GM12878 (cell line): Measurements from ENCODE around the gene ATP2A3. TPM values are rescaled to one million over a fixed set of nuclear protein-coding genes. Genes with fewer than 3 reads are reported as not detected.

Experiments used
- BMI1 ChIP-seq: fragments of 450-650 bp; IDR thresholded peaks from 2 replicates; pipeline ENCODE4 v1.6.1; 2016; ENCODE audit warnings: mild to moderate bottlenecking, moderate library complexity, borderline replicate concordance
- GATAD2B ChIP-seq: fragments of 450-650 bp; conservative IDR thresholded peaks from 2 replicates; pipeline ENCODE4 v1.6.1; 2017; ENCODE audit warnings: low read depth, mild to moderate bottlenecking, moderate library complexity
- MLLT1 ChIP-seq: fragments of 450-650 bp; IDR thresholded peaks from 2 replicates; pipeline ENCODE4 v1.6.1; 2016; ENCODE audit warnings: mild to moderate bottlenecking
- MTA3 ChIP-seq: IDR thresholded peaks from 2 replicates; pipeline ENCODE4 v1.6.1; 2012; ENCODE audit warnings: low read length, inconsistent platforms, borderline replicate concordance
- NR2F1 ChIP-seq: fragments of 450-650 bp; conservative IDR thresholded peaks from 2 replicates; pipeline ENCODE4 v1.6.1; 2017; ENCODE audit warnings: mild to moderate bottlenecking
- PBX3 ChIP-seq: IDR thresholded peaks from 2 replicates; pipeline ENCODE4 v1.6.1; 2011; ENCODE audit warnings: mild to moderate bottlenecking, low read depth, low read length, moderate library complexity; ENCODE audit not compliant: insufficient replicate concordance
- PRDM15 ChIP-seq: fragments of 450-650 bp; formaldehyde crosslinking; IDR thresholded peaks from 2 replicates; pipeline ENCODE4 v1.4.0; 2020; ENCODE audit warnings: mild to moderate bottlenecking, moderate library complexity
- SIN3A ChIP-seq: IDR thresholded peaks from 2 replicates; pipeline ENCODE4 v1.6.1; 2012; ENCODE audit warnings: low read depth, low read length, improper control_type of control experiment
- SMAD5 ChIP-seq: IDR thresholded peaks from 2 replicates; pipeline ENCODE4 v1.6.1; 2016; ENCODE audit warnings: antibody characterized with exemption, low read depth
- SMARCA5 ChIP-seq: fragments of 450-650 bp; IDR thresholded peaks from 2 replicates; pipeline ENCODE4 v1.6.1; 2017; ENCODE audit warnings: mild to moderate bottlenecking
- TCF7 ChIP-seq: IDR thresholded peaks from 2 replicates; pipeline ENCODE4 v1.6.1; 2014; ENCODE audit warnings: antibody characterized with exemption, borderline replicate concordance
- USF1 ChIP-seq: IDR thresholded peaks from 2 replicates; pipeline ENCODE4 v1.6.1; 2011; ENCODE audit warnings: borderline replicate concordance, low read depth, mild to moderate bottlenecking, moderate library complexity, mixed read lengths, low read length; ENCODE audit not compliant: insufficient read depth; ENCODE audit errors: extremely low read length
- ZNF217 ChIP-seq: fragments of 450-650 bp; IDR thresholded peaks from 2 replicates; pipeline ENCODE4 v1.6.1; 2017; ENCODE audit warnings: antibody characterized with exemption, mild to moderate bottlenecking
- ZNF687 ChIP-seq: fragments of 450-650 bp; IDR thresholded peaks from 2 replicates; pipeline ENCODE4 v1.6.1; 2017; ENCODE audit warnings: mild to moderate bottlenecking, moderate library complexity
- polyA plus RNA-seq, 11 experiments: library from polyadenylated mRNA; depleted of rRNA in 4 of 11; unstranded in 6 of 11; stranded (reverse) in 5 of 11; fragments of >200 nt; fragmentation: Nextera tagmentation in 4 of 11; fragmentation: Illumina TruSeq in 1 of 11; extraction: Ambion mirVana in 4 of 11; extraction: Trizol in 1 of 11; gene quantifications; 1 replicate in 1 of 11; 2 replicates in 10 of 11; pipeline versions ENCODE4 v1.2.1 to v1.2.3, GENCODE V29; 2011 to 2016; ENCODE audit warnings: inconsistent platforms in 2 of 11, missing spikeins in 2 of 11, low read depth in 1 of 11
- total RNA-seq, 4 experiments: library from RNA; depleted of rRNA in 3 of 4; stranded (reverse); fragments of >200 nt in 3 of 4; fragmentation: Illumina TruSeq in 1 of 4; extraction: Trizol in 1 of 4; gene quantifications; 2 replicates each; pipeline versions ENCODE4 v1.2.1 to v1.2.3, GENCODE V29; 2013 to 2021

Gene ATP2A3
- total and polyA plus RNA-seq, 10 of the 15 experiments (the other 5 are each of a cell fraction or from before 2014, with no cell fraction given), result 1.0 to 99.2 (median 37.9) TPM

GRCh38 chr17:3964203-3965117 lies at the start of gene ATP2A3 (continued):
- TF ChIP-seq PRDM15 (CRISPR knock-in tag), result no peak
- TF ChIP-seq BMI1, result no peak
- peak; percentile 36; the same call in 1 of the 2 replicates for TF ChIP-seq ZNF687
- TF ChIP-seq GATAD2B, result peak; percentile 74
- TF ChIP-seq SMAD5, result no peak
- no peak for TF ChIP-seq TCF7
- no peak for TF ChIP-seq MLLT1
- TF ChIP-seq USF1, result no peak
- TF ChIP-seq ZNF217, result peak; percentile 89
- TF ChIP-seq PBX3, result no peak
- 0 out of 2 replicates have a peak, but pooled peaks have one; percentile 17 for TF ChIP-seq SIN3A
- TF ChIP-seq NR2F1, result peak; percentile 54; the same call in 1 of the 2 replicates
- TF ChIP-seq MTA3, result no peak
- TF ChIP-seq SMARCA5, result peak; percentile 71; the same call in 1 of the 2 replicates
